Stimulated activated CD8-positive, alpha-beta memory T cell treated with anti-CD3 and anti-CD28 coated beads, Interleukin-7, amount 100 ng/mL, for 48 hours (primary cell): Measurements from ENCODE around the gene LCOR.

Source experiments
- DNase-seq, 2 donors: peaks; one replicate each; pipeline ENCODE4 v3.0.0-alpha.2; 2020; ENCODE audit warnings: low read depth in 1 of 2; ENCODE audit errors: extremely low read depth in 1 of 2

Gene LCOR

GRCh38 chr10:96889415-96890171 is 57.5 kb downstream of the LCOR start:
- no peak for DNase-seq

GRCh38 chr10:96890172-96890513 is 58.0 kb downstream of the LCOR start:
- no peak for DNase-seq

- no peak for DNase-seq
Observed at GRCh38 chr10:96890580-96890979, 58.5 kb downstream of the LCOR start.

GRCh38 chr10:96891840-96892239 is 59.7 kb downstream of the LCOR start:
- no peak for DNase-seq

- DNase-seq, result no peak
Observed at GRCh38 chr10:96895662-96896424, 63.7 kb downstream of the LCOR start.

GRCh38 chr10:96896884-96897589 is 64.9 kb downstream of the LCOR start:
- no peak for DNase-seq

GRCh38 chr10:96902117-96902516 is 70.0 kb downstream of the LCOR start:
- DNase-seq, result no peak

GRCh38 chr10:96902731-96903358 is 70.7 kb downstream of the LCOR start:
- no peak for DNase-seq

GRCh38 chr10:96904648-96905047 is 72.5 kb downstream of the LCOR start:
- DNase-seq, result no peak

- no peak for DNase-seq
Observed at GRCh38 chr10:96906864-96907263, 74.8 kb downstream of the LCOR start.

GRCh38 chr10:96910488-96911395 is 78.6 kb downstream of the LCOR start:
- DNase-seq, result no peak

GRCh38 chr10:96912405-96912804 is 80.3 kb downstream of the LCOR start:
- DNase-seq, result no peak

- DNase-seq, result no peak
Observed at GRCh38 chr10:96913906-96914305, 81.8 kb downstream of the LCOR start.

GRCh38 chr10:96917628-96918027 is 85.5 kb downstream of the LCOR start:
- DNase-seq, result no peak

- no peak for DNase-seq
Observed at GRCh38 chr10:96918214-96919002, 86.3 kb downstream of the LCOR start.

- DNase-seq, result no peak
Observed at GRCh38 chr10:96919785-96920430, 87.8 kb downstream of the LCOR start.

- no peak for DNase-seq
Observed at GRCh38 chr10:96921655-96922054, 89.6 kb downstream of the LCOR start.

- no peak for DNase-seq
Observed at GRCh38 chr10:96922978-96923948, 91.2 kb downstream of the LCOR start.
